Islet of Langerhans (tissue), 1 donor: Measurements from ENCODE around the gene ANKH.
"Not testable (repeated sequence)": the region's sequence is repeated elsewhere in the genome, so short reads cannot be mapped to it uniquely, and the experiment has no call there.

Source experiments
- FAIRE-seq: peaks from one replicate; lab custom pipeline; 2011; peaks lifted over from hg19 to GRCh38; lab: Jason Lieb, UNC

The ANKH gene

GRCh38 chr5:14871214-14872069 lies at the start of gene ANKH:
Gene ANKH (minus strand): TSS chr5:14871778. CDS start chr5:14871447, 331 bp downstream.
- FAIRE-seq: no peak

DNA sequence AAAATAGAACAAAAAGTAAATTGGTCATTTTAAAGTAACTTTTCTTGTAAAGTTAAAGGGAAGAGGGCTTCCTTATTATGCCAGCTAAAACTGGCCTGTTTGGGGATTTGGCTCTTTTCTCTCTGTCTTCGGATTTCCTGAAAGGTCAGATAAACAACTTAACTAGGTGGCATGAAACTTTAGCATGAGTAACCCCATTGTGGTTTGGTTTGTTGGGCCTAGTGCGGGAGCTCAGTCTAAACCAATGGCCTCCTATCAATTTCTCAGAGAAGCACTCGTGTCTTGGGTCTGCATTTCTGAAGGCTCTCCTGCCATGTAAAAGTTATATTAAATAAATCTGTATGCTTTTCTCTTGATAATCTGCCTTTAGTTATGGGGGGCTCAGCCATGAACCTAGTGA lies 48.5 kb upstream of the ANKH start:
- FAIRE-seq: no peak

DNA sequence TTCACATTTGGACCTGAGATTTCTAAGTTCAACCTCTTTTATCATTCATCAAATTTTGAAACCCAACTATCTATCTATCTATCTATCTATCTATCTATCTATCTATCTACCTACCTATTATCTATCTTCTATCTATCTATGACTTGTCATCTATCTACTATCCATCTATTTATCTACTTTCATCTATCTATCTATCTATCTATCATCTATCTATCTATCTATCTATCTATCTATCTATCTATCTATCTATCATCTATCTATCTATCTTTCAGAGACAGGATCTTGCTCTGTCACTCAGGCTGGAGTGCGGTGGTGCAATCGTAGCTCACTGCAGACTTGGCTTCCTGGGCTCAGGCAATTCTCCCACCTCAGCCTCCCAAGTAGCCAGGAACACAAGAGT lies 47.5 kb upstream of the ANKH start:
- FAIRE-seq: not testable (repeated sequence)

GRCh38 chr5:14917719-14918118 lies 46.1 kb upstream of the ANKH start:
- no peak for FAIRE-seq

DNA sequence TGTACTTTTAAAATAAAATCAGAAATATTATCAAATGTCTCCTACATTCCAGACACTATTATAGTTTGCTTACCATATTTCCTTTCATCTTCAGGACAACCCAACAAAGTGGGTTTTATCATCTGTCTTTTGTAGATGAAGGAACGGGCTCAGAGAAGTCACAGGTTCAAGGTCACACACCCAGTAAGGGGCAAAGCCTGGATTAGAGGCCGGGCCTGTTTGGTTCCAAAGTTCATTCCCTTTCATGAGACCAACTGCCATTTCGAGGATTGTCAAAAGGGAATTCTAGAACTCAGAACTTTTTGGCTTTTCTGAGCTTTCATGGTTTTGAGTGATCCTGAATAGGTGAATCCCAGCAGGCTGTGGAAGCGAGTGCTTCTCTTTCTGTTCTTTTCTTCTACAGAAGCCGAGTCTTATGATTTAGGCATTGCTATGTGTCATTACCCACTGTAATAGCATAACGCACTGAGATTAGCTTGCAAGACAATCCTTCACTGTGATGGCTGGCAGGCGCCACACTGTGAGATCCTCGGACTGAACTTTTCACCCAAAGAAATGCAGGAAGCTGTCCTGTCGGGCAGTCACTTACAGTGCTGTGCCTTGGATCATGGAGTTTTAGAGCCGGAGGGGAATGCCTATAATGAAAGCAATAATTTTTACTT lies 43.8 kb upstream of the ANKH start:
- FAIRE-seq: no peak

- FAIRE-seq: no peak
Observed at GRCh38 chr5:14914623-14915260, 43.2 kb upstream of the ANKH start.

GRCh38 chr5:14914193-14914592 lies 42.6 kb upstream of the ANKH start:
- no peak for FAIRE-seq

DNA sequence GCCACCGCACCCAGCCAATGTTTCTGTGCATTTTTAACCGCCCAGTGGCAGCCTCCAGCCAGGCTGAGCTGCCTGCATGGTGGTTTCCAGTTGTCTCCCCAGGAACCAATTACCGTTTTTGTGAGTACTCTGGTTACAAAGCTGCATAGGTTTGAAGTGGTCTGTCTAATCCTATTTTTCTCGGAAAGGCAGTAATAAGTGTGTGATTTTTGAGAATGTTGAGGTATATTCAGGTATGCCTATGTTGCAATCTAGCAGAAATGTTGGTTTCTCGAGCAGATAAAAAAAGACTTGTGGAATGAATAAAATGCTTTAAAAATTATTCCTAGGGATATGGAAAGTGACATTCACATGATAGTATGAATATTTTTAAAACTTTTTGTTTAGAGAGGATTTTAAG lies 41.5 kb upstream of the ANKH start:
- FAIRE-seq: no peak

- no peak for FAIRE-seq
Observed at GRCh38 chr5:14912206-14912605, 40.6 kb upstream of the ANKH start.

- FAIRE-seq: no peak
Observed at GRCh38 chr5:14909369-14909768, 37.8 kb upstream of the ANKH start.

GRCh38 chr5:14908172-14908571 lies 36.6 kb upstream of the ANKH start:
- no peak for FAIRE-seq

DNA sequence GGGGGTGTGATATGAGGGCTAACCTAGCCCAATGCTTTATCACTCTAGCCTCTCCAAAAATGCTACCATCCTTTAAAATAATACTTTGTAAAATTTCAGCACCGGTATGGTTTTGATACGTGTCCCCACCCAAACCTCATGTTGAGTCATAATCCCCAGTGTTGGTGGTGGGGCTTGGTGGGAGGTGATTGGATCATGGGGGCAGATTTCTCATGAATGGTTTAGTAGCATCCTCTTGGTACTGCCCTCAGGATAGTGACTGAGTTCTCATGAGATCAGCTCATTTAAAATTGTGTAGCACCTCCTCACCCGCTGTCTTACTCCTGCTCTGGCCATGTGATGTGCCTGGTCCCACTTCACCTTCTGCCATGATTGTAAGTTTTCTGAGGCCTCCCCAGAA lies 35.0 kb upstream of the ANKH start:
- FAIRE-seq: no peak

- FAIRE-seq: no peak
Observed at GRCh38 chr5:14902826-14903560, 31.4 kb upstream of the ANKH start.

DNA sequence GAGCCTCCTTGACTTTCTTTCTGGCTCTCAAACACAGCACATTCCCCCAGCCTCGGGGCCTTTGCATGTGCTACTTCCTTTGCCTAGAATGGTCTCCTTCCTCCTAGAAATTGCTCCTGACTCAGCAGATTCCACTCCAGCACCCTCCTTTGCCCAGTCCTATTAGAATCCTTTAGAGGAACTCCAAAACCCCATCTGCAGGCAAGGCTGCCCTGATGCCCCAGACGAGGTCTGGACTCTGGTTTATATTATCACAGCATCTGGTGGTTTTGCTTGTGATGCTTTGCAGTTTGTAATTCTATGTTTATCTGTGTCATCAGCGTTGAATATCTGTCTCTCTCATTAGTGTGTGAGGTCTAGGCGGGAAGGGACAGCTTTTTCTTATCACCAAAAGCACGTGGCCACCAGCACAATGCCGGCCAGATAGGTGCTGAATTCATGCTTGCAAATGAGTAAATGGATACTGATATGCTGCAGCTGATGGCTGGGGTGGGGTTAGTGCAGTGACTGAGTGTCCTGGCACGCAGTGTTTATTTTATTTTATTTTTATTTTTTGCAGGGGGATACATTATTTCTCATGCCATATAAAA lies 30.0 kb upstream of the ANKH start:
- FAIRE-seq: no peak

- FAIRE-seq: no peak
Observed at GRCh38 chr5:14900693-14901461, 29.3 kb upstream of the ANKH start.

- FAIRE-seq: no peak
Observed at GRCh38 chr5:14896131-14896530, 24.6 kb upstream of the ANKH start.

DNA sequence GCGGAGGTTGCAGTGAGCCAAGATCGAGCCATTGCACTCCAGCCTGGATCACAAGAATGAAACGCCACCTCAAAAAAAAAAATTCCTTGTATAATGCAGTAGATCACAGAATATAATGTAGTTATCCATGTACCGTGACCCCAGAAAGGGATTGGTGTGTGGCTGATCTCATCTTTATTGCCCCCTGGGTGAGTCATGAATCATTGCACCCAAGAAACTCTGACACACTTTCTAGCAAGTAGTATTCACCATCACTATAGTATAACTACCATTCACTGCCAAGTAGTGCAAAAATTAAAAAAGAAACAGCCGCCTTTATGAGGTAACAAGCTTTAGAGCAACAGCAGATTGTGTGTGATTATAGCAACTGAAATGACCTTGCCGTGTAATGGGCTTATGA lies 23.7 kb upstream of the ANKH start:
- FAIRE-seq: no peak

DNA sequence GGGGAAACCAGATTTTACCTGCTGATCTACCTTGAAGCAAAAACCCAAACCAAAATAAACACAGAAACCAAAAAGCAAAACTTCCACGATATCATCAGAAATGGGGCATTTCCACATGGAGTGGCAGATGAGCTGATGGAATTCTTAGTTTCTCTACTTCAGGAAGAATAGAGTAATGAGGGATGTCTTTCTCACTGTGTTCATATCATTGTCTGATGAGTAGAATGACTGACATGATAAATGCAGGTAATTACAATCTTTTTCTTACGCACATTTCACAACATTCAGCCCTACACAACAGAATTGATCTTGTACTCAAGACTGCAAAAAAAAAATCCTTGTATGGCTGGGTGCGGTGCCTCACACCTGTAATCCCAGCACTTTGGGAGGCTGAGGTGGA lies 23.2 kb upstream of the ANKH start:
- no peak for FAIRE-seq

- FAIRE-seq: no peak
Observed at GRCh38 chr5:14893381-14893780, 21.8 kb upstream of the ANKH start.

- FAIRE-seq: no peak
Observed at GRCh38 chr5:14890846-14891245, 19.3 kb upstream of the ANKH start.

DNA sequence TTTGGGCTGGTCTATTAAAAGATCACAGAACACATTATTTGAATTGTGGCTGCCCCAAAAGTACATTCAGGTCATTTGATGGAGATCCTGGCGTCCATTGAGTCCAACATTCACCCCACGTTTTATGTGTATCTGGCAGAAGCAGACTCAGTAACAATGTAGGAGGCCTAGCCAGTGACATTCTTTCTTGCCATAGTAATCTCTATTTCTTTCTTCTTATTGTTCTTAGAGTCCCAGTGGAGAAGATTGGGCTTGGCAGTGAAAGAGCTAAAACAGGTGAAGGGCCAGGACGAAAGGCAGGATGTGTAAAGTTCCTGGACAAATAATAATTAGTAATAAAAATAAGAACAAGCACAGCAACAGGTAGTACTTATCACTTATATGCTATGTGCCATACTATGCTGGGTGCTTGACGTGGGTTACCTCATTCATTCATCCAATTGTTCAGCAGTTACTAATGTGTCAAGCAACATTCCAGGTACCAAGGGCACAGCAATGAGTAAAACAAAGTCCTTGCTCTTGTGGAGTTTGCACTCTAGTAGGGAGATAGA lies 12.6 kb upstream of the ANKH start:
- FAIRE-seq: no peak
